Neural cell (in vitro differentiated cells): Measurements from ENCODE around the gene CALCR. TPM values are rescaled to one million over a fixed set of nuclear protein-coding genes. Genes with fewer than 3 reads are reported as not detected.

ENCODE experiments used
- H2AFZ ChIP-seq: fragments of 200-600, 300-800 bp; sonication (generic), shearing (Covaris generic); 2 replicates; pipeline ENCODE4 v1.6.0; 2014; ENCODE audit warnings: low read depth, mild to moderate bottlenecking, antibody characterized with exemption, low read length, moderate library complexity
- H3F3A ChIP-seq: fragments of 200-600 bp; shearing (Covaris generic); 2 replicates; pipeline ENCODE4 v1.6.1; 2016; ENCODE audit warnings: mild to moderate bottlenecking, moderate library complexity, mixed read lengths, antibody characterized with exemption, low read length; ENCODE audit not compliant: insufficient read depth, poor library complexity, severe bottlenecking
- H3K27ac ChIP-seq: fragments of 200-600, 300-800 bp; sonication (generic), shearing (Covaris generic); 2 replicates; pipeline ENCODE4 v1.5.1; 2014; ENCODE audit warnings: mild to moderate bottlenecking, low read length, moderate library complexity
- H3K27me3 ChIP-seq: fragments of 300-800, 200-600 bp; sonication (generic), shearing (Covaris generic); 2 replicates; pipeline ENCODE4 v1.6.0; 2014; ENCODE audit warnings: mild to moderate bottlenecking, low read depth, low read length, moderate library complexity; ENCODE audit not compliant: insufficient read depth
- H3K36me3 ChIP-seq: fragments of 300-800, 200-600 bp; sonication (generic), shearing (Covaris generic); 2 replicates; pipeline ENCODE4 v1.5.1; 2014; ENCODE audit warnings: mild to moderate bottlenecking, antibody characterized with exemption, low read length, moderate library complexity; ENCODE audit not compliant: insufficient read depth
- H3K4me2 ChIP-seq: fragments of 300-800, 200-600 bp; sonication (generic), shearing (Covaris generic); 2 replicates; pipeline ENCODE4 v1.6.0; 2014; ENCODE audit warnings: mild to moderate bottlenecking, low read length
- H3K4me3 ChIP-seq: fragments of 300-800, 200-600 bp; sonication (generic), shearing (Covaris generic); 2 replicates; pipeline ENCODE4 v1.5.1; 2014; ENCODE audit warnings: mild to moderate bottlenecking, low read length, moderate library complexity
- H3K79me2 ChIP-seq: fragments of 200-600 bp; shearing (Covaris generic); replicated peaks from 2 replicates; pipeline ENCODE4 v1.6.0; 2014; ENCODE audit warnings: mild to moderate bottlenecking, low read length, moderate library complexity; ENCODE audit not compliant: insufficient read depth
- H3K9ac ChIP-seq: fragments of 300-800, 200-600 bp; sonication (generic), shearing (Covaris generic); 2 replicates; pipeline ENCODE4 v1.6.1; 2016; ENCODE audit warnings: mild to moderate bottlenecking, low read length, mixed read lengths
- H3K9me2 ChIP-seq: fragments of 200-600 bp; shearing (Covaris generic); 2 replicates; pipeline ENCODE4 v1.6.1; 2016; ENCODE audit warnings: mild to moderate bottlenecking, low read length, mixed read lengths; ENCODE audit not compliant: insufficient read depth
- H3K9me3 ChIP-seq: fragments of 200-600, 300-800 bp; sonication (generic), shearing (Covaris generic); 2 replicates; pipeline ENCODE4 v1.6.1; 2016; ENCODE audit warnings: mild to moderate bottlenecking, mixed run types, low read length, moderate library complexity, mixed read lengths
- H4K20me1 ChIP-seq: fragments of 200-600 bp; shearing (Covaris generic); 2 replicates; pipeline ENCODE4 v1.6.1; 2016; ENCODE audit warnings: mild to moderate bottlenecking, mixed run types; ENCODE audit not compliant: insufficient read depth
- EP300 ChIP-seq: fragments of 450-650 bp; conservative IDR thresholded peaks from 2 replicates; pipeline ENCODE4 v1.6.1; 2014; ENCODE audit warnings: antibody characterized with exemption, mild to moderate bottlenecking, moderate library complexity; ENCODE audit not compliant: poor library complexity, severe bottlenecking
- EZH2 ChIP-seq: fragments of 200-600, 300-800 bp; shearing (Covaris generic), sonication (generic); IDR thresholded peaks from 2 replicates; pipeline ENCODE4 v1.6.1; 2014; ENCODE audit warnings: antibody characterized with exemption, low read length, borderline replicate concordance, mild to moderate bottlenecking; ENCODE audit not compliant: insufficient read depth, poor library complexity, severe bottlenecking
- MXI1 ChIP-seq: fragments of 450-650 bp; conservative IDR thresholded peaks from 2 replicates; pipeline ENCODE4 v1.6.1; 2014; ENCODE audit warnings: antibody characterized with exemption, mild to moderate bottlenecking; ENCODE audit not compliant: poor library complexity, severe bottlenecking
- POLR2AphosphoS5 ChIP-seq: IDR thresholded peaks from 2 replicates; pipeline ENCODE4 v1.6.1; 2012
- RAD21 ChIP-seq: fragments of 450-650 bp; conservative IDR thresholded peaks from 2 replicates; pipeline ENCODE4 v1.6.1; 2014; ENCODE audit warnings: antibody characterized with exemption, mild to moderate bottlenecking, moderate library complexity
- SMC3 ChIP-seq: fragments of 450-650 bp; conservative IDR thresholded peaks from 2 replicates; pipeline ENCODE4 v1.6.1; 2014; ENCODE audit warnings: antibody characterized with exemption, mild to moderate bottlenecking, moderate library complexity; ENCODE audit not compliant: poor library complexity
- TAF1 ChIP-seq: IDR thresholded peaks from 2 replicates; pipeline ENCODE4 v1.6.1; 2012; ENCODE audit warnings: low read depth
- polyA plus RNA-seq: library from polyadenylated mRNA; depleted of rRNA; stranded (reverse); fragments of >200 nt; gene quantifications from 2 replicates; pipeline ENCODE4 v1.2.3, GENCODE V29; 2014
- TF ChIP-seq, protein P1 (sequence below): fragments of 450-650 bp; IDR thresholded peaks from 2 replicates; pipeline ENCODE4 v1.5.1; 2014; ENCODE audit warnings: antibody characterized with exemption, mild to moderate bottlenecking, moderate library complexity; ENCODE audit not compliant: poor library complexity, severe bottlenecking
- TF ChIP-seq, protein P2 (sequence below): IDR thresholded peaks from 2 replicates; pipeline ENCODE4 v1.6.1; 2012; ENCODE audit warnings: borderline replicate concordance

Gene CALCR
- polyA plus RNA-seq, 1 donor from 2014 or later, result 3.6 TPM

DNA sequence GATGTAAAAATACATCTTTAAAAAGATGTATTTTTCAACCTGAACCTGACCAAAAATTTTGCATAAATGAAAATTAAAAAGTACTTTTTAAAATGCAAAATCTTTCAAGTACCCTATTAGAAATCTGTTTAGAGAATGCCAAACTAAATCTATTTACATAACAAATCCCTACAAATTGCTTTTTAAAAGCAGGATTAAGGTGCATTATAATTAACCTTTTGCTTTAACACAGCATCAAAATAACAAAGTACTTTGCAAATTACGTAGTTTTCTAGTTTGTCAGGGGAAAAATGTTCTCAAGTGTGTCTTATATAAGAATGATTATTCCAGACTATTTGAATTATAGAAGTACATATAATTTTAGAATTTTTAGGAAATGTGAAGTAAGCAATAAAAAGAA is 181.5 kb downstream of the CALCR start:
- Histone ChIP-seq H3K27ac (no peak overlapping the region), H3F3A (no peaks in the 10 kb centered on the region), H3K27me3 (no peaks in the 10 kb centered on the region), H3K36me3 (no peaks in the 10 kb centered on the region), H2AFZ (no peak overlapping the region), H3K4me3 (no peak overlapping the region), H3K9me3 (no peaks in the 10 kb centered on the region), H3K79me2 (no peaks in the 10 kb centered on the region), H3K9me2 (no peaks in the 10 kb centered on the region), H3K4me2 (no peak overlapping the region), H3K9ac (no peak overlapping the region), H4K20me1 (no peaks in the 10 kb centered on the region)
- no peak for TF ChIP-seq RAD21
- no peak for TF ChIP-seq EZH2
- TF ChIP-seq SMC3, result no peak
- TF ChIP-seq, protein P1, sequence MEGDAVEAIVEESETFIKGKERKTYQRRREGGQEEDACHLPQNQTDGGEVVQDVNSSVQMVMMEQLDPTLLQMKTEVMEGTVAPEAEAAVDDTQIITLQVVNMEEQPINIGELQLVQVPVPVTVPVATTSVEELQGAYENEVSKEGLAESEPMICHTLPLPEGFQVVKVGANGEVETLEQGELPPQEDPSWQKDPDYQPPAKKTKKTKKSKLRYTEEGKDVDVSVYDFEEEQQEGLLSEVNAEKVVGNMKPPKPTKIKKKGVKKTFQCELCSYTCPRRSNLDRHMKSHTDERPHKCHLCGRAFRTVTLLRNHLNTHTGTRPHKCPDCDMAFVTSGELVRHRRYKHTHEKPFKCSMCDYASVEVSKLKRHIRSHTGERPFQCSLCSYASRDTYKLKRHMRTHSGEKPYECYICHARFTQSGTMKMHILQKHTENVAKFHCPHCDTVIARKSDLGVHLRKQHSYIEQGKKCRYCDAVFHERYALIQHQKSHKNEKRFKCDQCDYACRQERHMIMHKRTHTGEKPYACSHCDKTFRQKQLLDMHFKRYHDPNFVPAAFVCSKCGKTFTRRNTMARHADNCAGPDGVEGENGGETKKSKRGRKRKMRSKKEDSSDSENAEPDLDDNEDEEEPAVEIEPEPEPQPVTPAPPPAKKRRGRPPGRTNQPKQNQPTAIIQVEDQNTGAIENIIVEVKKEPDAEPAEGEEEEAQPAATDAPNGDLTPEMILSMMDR, result no peak
- TF ChIP-seq POLR2AphosphoS5, result no peak
- TF ChIP-seq MXI1, result no peak
- TF ChIP-seq TAF1, result no peak
- no peak for TF ChIP-seq EP300
- TF ChIP-seq, protein P2, sequence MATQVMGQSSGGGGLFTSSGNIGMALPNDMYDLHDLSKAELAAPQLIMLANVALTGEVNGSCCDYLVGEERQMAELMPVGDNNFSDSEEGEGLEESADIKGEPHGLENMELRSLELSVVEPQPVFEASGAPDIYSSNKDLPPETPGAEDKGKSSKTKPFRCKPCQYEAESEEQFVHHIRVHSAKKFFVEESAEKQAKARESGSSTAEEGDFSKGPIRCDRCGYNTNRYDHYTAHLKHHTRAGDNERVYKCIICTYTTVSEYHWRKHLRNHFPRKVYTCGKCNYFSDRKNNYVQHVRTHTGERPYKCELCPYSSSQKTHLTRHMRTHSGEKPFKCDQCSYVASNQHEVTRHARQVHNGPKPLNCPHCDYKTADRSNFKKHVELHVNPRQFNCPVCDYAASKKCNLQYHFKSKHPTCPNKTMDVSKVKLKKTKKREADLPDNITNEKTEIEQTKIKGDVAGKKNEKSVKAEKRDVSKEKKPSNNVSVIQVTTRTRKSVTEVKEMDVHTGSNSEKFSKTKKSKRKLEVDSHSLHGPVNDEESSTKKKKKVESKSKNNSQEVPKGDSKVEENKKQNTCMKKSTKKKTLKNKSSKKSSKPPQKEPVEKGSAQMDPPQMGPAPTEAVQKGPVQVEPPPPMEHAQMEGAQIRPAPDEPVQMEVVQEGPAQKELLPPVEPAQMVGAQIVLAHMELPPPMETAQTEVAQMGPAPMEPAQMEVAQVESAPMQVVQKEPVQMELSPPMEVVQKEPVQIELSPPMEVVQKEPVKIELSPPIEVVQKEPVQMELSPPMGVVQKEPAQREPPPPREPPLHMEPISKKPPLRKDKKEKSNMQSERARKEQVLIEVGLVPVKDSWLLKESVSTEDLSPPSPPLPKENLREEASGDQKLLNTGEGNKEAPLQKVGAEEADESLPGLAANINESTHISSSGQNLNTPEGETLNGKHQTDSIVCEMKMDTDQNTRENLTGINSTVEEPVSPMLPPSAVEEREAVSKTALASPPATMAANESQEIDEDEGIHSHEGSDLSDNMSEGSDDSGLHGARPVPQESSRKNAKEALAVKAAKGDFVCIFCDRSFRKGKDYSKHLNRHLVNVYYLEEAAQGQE, result no peak

DNA sequence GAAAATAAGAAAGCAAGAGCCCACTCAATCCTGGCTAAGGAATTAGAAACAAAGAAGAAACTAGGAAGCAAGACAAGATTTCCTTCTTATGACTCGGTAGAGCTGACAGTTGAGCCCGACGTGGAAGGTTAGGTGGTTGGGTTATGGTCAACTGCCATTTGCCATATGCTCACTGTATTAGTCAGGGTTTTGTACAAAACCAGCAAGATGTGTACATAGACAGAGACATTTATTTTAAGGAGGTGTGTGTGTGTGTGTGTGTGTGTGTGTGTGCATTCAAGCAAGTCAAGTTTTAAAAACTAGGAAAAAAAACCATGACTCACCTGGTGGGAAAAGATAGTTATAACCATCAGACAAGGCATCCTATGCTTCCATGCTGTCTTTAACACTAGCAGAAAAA is 183.9 kb downstream of the CALCR start:
- Histone ChIP-seq H3K4me2 (no peak overlapping the region), H3K27ac (no peak overlapping the region), H3K9ac (no peak overlapping the region), H3K4me3 (no peak overlapping the region), H3F3A (no peaks in the 10 kb centered on the region), H3K27me3 (no peaks in the 10 kb centered on the region), H3K9me3 (no peaks in the 10 kb centered on the region), H3K9me2 (no peaks in the 10 kb centered on the region), H3K36me3 (no peaks in the 10 kb centered on the region), H4K20me1 (no peaks in the 10 kb centered on the region), H3K79me2 (no peaks in the 10 kb centered on the region), H2AFZ (no peak overlapping the region)
- TF ChIP-seq, protein P1, result no peak
- TF ChIP-seq RAD21 (no peak), EZH2 (no peak), SMC3 (no peak), EP300 (no peak), MXI1 (no peak), POLR2AphosphoS5 (no peak), TAF1 (no peak)
- TF ChIP-seq, protein P2, result no peak
